ENCODE results near the gene CFC1B.
"Not testable (repeated sequence)": the region's sequence is repeated elsewhere in the genome, so short reads cannot be mapped to it uniquely, and the experiment has no call there.

Gene CFC1B

DNA sequence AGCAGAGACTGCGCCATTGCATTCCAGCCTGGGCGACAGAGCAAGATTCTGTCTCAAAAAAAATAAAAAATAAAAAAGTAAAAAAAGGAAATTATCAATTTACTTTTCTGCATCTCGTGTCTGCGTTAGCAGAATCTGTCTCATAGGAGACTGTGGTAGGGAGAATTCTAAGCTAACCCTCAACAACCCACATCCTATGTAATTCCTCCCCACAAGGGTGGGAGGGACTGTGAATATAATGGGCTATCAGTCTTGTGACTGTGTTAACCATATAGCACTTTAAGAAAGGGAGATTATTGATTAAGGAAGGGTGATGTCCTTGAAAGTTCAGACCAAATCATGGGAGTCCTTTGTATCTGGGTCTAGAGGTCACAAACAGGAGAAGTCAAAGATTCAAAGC is 45.1 kb downstream of the CFC1B start:
- H3K9me3 ChIP-seq (ENCODE audit: control insufficient read depth, low read length); H3K4me1 ChIP-seq: not testable (repeated sequence)

DNA sequence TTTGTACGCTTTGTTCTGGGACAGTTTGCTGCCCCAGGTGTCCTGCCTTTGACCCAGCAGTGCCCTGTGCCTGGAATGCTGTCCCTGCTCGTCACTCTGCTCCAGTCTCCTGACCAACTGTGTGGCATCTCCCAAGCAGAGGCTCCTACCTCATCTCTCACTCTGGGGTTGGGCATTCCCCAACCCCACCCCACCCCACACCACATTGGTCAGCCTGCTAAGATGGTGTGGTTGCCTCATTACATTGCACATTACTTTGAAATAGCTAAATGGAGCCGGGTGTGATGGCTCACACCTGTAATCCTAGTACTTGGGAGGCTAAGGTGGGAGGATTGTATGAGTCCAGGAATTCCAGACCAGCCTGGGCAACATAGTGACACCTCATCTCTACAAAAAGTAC is 50.9 kb downstream of the CFC1B start:
- not testable (repeated sequence) for H3K27ac ChIP-seq

More for the DNA sequence above, 45.1 kb downstream of the CFC1B start:
- H3K36me3 ChIP-seq (ENCODE audit: control insufficient read depth, insufficient read depth, low read length); H3K27ac ChIP-seq; H3K4me3 ChIP-seq (ENCODE audit: low read depth, low read length); H2AFZ ChIP-seq; H3K4me2 ChIP-seq (ENCODE audit: low read length); H3K79me2 ChIP-seq; H3K27me3 ChIP-seq (ENCODE audit: control insufficient read depth, insufficient read depth, low read length); H3K9ac ChIP-seq: not testable (repeated sequence)

DNA sequence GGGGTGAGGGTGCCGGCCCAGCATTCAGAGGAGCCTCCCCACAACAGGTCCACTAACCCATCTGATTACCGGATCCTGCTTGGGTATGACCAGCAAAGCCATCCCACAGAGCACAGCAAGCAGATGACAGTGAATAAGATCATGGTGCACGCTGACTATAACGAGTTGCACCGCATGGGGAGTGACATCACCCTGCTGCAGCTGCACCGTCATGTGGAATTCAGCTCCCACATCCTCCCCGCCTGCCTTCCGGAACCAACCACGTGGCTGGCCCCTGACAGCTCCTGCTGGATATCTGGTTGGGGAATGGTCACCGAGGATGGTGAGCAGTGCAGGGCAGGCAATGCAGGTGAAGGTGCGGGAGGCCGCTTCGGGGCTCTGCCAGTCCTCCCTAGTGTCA is 53.2 kb downstream of the CFC1B start:
- not testable (repeated sequence) for H3K4me3 ChIP-seq (ENCODE audit: low read depth, low read length); H3K4me1 ChIP-seq; H3K27me3 ChIP-seq (ENCODE audit: control insufficient read depth, insufficient read depth, low read length); H3K9me3 ChIP-seq (ENCODE audit: control insufficient read depth, low read length); H3K79me2 ChIP-seq; H3K36me3 ChIP-seq (ENCODE audit: control insufficient read depth, insufficient read depth, low read length); H3K9ac ChIP-seq; H3K4me2 ChIP-seq (ENCODE audit: low read length); H3K27ac ChIP-seq; H2AFZ ChIP-seq

More for the DNA sequence above, 50.9 kb downstream of the CFC1B start:
- H3K9me3 ChIP-seq (ENCODE audit: control insufficient read depth, low read length); H3K4me2 ChIP-seq (ENCODE audit: low read length); H3K27me3 ChIP-seq (ENCODE audit: control insufficient read depth, insufficient read depth, low read length); H3K4me3 ChIP-seq (ENCODE audit: low read depth, low read length); H3K4me1 ChIP-seq; H3K79me2 ChIP-seq; H2AFZ ChIP-seq; H3K9ac ChIP-seq; H3K36me3 ChIP-seq (ENCODE audit: control insufficient read depth, insufficient read depth, low read length): not testable (repeated sequence)

DNA sequence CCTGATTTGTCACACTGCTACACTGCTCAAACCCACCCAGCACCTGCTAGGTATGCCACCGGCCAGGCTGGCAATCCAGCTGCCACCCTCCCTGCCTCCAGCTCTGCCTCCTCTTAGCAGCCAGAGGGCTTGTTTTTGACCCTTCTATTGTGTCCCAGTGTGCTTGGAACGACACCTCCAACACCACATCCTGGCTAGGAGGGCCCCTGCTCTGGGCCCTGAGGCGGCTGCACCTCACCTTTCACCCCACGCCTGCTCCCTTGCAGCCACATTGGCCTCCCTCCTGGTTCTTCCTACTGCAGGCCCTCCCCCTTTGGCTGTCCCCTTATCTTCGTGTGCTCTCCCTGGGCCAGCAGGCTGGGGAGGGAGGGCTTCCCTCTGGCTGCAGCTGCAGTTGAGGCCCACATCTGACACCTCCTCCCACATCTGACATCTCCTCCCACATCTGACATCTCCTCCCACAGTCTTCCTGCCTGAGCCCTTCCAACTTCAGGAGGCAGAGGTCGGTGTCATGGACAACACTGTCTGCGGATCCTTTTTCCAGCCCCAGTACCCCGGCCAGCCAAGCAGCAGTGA is 55.3 kb downstream of the CFC1B start:
- H3K9ac ChIP-seq; H3K27me3 ChIP-seq (ENCODE audit: control insufficient read depth, insufficient read depth, low read length); H3K9me3 ChIP-seq (ENCODE audit: control insufficient read depth, low read length); H3K27ac ChIP-seq; H3K79me2 ChIP-seq; H3K36me3 ChIP-seq (ENCODE audit: control insufficient read depth, insufficient read depth, low read length); H3K4me1 ChIP-seq; H2AFZ ChIP-seq; H3K4me3 ChIP-seq (ENCODE audit: low read depth, low read length); H3K4me2 ChIP-seq (ENCODE audit: low read length): not testable (repeated sequence)

DNA sequence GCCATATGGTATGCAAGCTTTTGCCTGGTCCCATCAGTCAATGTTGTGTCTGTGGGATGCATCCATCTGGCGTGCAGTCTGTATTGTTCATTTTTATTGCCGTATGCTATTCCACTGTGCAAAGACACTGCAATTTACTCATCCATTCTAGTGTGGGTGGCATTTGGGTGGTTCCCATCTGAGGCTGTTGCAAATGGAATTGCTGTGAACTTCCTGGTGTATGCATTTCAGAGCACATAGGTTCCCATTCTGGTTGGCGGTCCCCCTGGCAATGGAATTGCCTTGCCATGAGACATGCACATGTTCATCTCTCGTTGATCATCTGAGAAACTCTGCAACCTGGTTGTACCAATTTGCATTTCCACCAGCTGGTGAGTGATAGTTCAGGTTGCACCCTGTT is 56.5 kb downstream of the CFC1B start:
- H3K79me2 ChIP-seq; H3K27ac ChIP-seq; H3K27me3 ChIP-seq (ENCODE audit: control insufficient read depth, insufficient read depth, low read length); H3K36me3 ChIP-seq (ENCODE audit: control insufficient read depth, insufficient read depth, low read length); H3K4me1 ChIP-seq; H3K4me3 ChIP-seq (ENCODE audit: low read depth, low read length); H3K9ac ChIP-seq; H3K9me3 ChIP-seq (ENCODE audit: control insufficient read depth, low read length); H2AFZ ChIP-seq; H3K4me2 ChIP-seq (ENCODE audit: low read length): not testable (repeated sequence)
